ENCODE measurements around the gene PVALB. TPM values are rescaled to one million over a fixed set of nuclear protein-coding genes. Genes with fewer than 3 reads are reported as not detected.

PVALB gene
- total and polyA plus RNA-seq, 2 donors (not counting 3 experiments of a cell fraction or from before 2014, with no cell fraction given), result not detected

GRCh38 chr22:36765131-36765942, 51.5 kb downstream of the PVALB start:
- H2AFZ ChIP-seq (ENCODE audit: low read depth, low read length), result no peak overlapping the region
- TF ChIP-seq MAX (IDR thresholded peaks at IDR 0.05; ENCODE audit: insufficient read depth, insufficient read length) (no peak), CTCF (IDR thresholded peaks at IDR 0.05; ENCODE audit: extremely low read depth in 1 of 2, insufficient read depth in 1 of 2, low read depth in 1 of 2, low read length in 2 of 2) (no peak), POLR2AphosphoS5 (IDR thresholded peaks at IDR 0.05; ENCODE audit: insufficient read depth, low read depth, low read length) (no peak), POLR2A (IDR thresholded peaks at IDR 0.05; ENCODE audit: low read depth, low read length) (no peak), JUN (IDR thresholded peaks at IDR 0.05; ENCODE audit: borderline replicate concordance, insufficient read depth, insufficient read length, low read depth) (no peak), EZH2 (IDR thresholded peaks at IDR 0.05; ENCODE audit: borderline replicate concordance, low read depth, low read length, severe bottlenecking) (no peak), GATA2 (IDR thresholded peaks at IDR 0.05; ENCODE audit: insufficient read depth, insufficient read length, low read depth, low read length) (no peak), FOS (IDR thresholded peaks at IDR 0.05; ENCODE audit: borderline replicate concordance, insufficient read depth, low read length) (no peak), MYC (IDR thresholded peaks at IDR 0.05; ENCODE audit: low read depth, low read length) (no peak)
- dilution Hi-C loops (cut with MboI; ENCODE audit: extremely low pct_ligation_motif_present, low sequenced_read_pairs) (no loop called here), intact Hi-C loops (cut with micrococcal nuclease) (no loop called here)
- H3K27ac ChIP-seq (ENCODE audit: insufficient read depth, low read depth, low read length), result no peak overlapping the region
- ChIA-PET CTCF (interaction anchor here (2.8 to 6.5 kb wide), 2 partner anchors 8 kb away, joined by 10 to 39 read pairs; no protein-coding TSS in a partner anchor), POLR2A (no interaction called here)
- H3K4me1 ChIP-seq (ENCODE audit: control insufficient read depth, extremely low read depth, insufficient read depth, low read length), result peaks cover 3% of the 10 kb centered on the region
- no peaks in the 10 kb centered on the region for H3K9me1 ChIP-seq (replicated peaks; ENCODE audit: control insufficient read depth, extremely low read depth, insufficient read depth, low read length)
- no peaks in the 10 kb centered on the region for H3K27me3 ChIP-seq (ENCODE audit: control insufficient read depth in 2 of 2, insufficient read depth in 2 of 2, low read length in 2 of 2)
- H3K36me3 ChIP-seq (ENCODE audit: control insufficient read depth in 2 of 2, extremely low read depth in 1 of 2, insufficient read depth in 2 of 2, low read length in 2 of 2), result peaks cover 0 to 13% of the 10 kb centered on the region in 2 experiments
- H3K4me3 ChIP-seq (replicated peaks in 1 of 3; ENCODE audit: insufficient read depth in 1 of 3, low read depth in 1 of 3, low read length in 3 of 3), result no peak overlapping the region
- H3K79me2 ChIP-seq (ENCODE audit: control insufficient read depth, insufficient read depth, low read length), result no peaks in the 10 kb centered on the region
- no peak overlapping the region for H3K4me2 ChIP-seq (ENCODE audit: insufficient read depth, low read length)
- no peak overlapping the region for H3K9ac ChIP-seq (replicated peaks; ENCODE audit: extremely low read depth, insufficient read depth, low read length)
- FAIRE-seq, result no peak
- H3K9me3 ChIP-seq (replicated peaks; ENCODE audit: control insufficient read depth, insufficient read depth, low read length), result no peaks in the 10 kb centered on the region
- H4K20me1 ChIP-seq (replicated peaks; ENCODE audit: control insufficient read depth, extremely low read depth, insufficient read depth, low read length), result no peaks in the 10 kb centered on the region
- BruUV-seq (replicated peaks), result no TSS peak
- DNase-seq (ENCODE audit: low read depth, low spot score), result no peak
